ENCODE measurements around the gene ZMAT5.
A peak's percentile ranks its signal among the peaks of the same experiment; 100 is the strongest.

ZMAT5 gene

DNA sequence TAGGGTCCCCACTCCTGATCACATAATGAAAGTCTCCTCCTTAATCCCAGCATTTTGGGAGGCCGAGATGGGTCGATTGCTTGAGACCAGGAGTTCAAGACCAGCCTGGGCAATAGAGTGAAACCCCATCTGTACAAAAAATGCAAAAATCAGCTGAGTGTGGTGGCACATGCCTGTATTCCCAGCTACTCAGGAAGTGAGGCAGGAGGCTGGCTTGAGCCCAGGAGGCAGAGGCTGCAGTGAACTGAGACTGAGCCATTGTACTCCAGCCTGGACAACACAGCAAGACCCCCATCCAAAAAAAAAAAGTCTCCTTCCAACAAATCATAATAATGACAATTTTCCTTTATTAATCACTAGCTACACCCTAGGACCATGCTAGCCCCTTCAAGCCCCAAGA, 15.1 kb downstream of the ZMAT5 start:
- no peak for DNase-seq

DNA sequence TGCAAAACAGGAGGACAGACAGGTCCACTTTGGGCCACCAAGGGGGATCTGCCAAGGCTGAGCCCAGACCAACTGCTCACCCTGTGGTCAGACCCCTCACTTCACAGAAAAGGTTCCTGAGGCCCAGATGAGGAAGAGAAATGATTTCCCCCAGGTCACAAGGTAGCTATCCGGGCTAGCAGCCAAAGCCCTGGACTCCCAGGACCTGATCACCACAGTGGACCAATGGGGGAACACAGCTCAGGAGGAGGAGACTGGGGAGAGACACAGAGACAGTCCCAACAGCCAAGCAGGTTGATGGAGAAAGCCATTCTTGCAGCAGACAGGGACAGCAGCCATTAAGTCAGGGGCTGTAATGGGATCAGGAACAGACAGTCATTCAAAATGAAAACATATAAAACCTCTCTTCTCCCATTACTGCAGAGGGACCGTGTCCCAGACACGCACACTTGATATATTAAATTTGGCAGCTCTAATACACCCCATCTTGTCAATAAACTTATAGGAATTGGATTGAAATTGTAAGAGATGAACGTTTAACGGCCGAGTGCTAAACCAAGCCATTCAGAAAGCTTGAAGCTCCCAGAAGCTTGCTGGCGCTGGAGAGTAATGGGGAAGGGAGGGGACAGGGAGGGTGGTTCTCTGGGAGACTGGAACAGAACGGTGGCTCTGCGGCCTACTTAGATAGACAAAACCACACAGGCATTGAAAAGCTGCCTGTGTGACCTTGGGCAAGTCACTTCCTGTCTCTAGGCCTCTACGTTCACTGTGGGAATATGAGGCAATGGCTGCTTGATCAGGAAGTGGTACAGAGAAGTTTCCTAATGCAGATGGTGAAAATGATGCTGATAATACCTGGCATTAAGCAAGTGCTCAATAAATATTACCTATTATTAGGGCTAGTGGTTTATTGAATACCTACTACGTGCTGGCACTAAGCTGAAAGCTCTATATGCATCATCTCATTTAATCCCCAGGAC, 16.0 kb downstream of the ZMAT5 start:
- DNase-seq, result no peak

DNA sequence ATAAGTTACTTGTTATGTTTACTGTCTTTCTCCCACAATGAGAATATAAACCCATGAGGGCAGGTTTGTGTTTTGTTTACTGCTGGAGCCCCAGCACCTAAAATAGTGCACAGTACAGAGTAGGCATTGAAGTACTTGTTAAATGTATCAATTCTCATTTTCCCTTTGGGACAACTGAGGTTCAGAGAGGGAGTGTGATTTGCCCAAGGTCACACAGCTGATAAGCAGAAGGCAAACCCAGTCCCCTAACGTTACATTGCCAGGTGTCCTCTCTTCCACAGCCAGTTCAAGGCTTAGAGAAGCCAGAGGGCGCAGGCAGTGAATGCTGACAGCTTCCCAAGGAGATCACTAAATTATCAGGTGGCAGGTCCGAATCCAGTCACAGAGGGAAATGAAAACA, 16.8 kb downstream of the ZMAT5 start:
- no peak for DNase-seq

- DNase-seq, result no peak
These were observed 18.4 kb downstream of the ZMAT5 start for GRCh38 chr22:29748248-29748893.

- DNase-seq, result no peak
These were observed 19.0 kb downstream of the ZMAT5 start for GRCh38 chr22:29747832-29748231.

DNA sequence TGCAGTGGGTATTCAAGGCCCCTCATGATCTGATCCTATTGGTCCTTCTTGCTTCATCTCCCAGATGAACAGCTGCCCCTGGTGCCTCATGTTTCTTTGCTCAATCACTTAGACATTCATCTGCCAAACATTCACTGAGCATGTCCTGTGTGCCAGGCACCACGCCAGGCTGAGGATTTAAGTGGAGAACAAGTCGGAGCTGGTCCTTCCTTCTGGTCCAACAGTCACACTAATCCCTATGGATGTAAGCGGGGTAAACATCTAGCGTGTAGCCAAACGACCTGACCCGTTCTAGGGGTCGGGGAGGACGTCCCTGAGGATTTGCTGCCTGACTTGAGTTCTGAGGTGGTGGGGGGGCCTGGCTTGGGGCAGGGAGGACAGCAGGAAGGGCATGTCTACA, 21.9 kb downstream of the ZMAT5 start:
- DNase-seq, result peak; percentile 97

GRCh38 chr22:29742326-29742725, 24.5 kb downstream of the ZMAT5 start:
- DNase-seq, result no peak

DNA sequence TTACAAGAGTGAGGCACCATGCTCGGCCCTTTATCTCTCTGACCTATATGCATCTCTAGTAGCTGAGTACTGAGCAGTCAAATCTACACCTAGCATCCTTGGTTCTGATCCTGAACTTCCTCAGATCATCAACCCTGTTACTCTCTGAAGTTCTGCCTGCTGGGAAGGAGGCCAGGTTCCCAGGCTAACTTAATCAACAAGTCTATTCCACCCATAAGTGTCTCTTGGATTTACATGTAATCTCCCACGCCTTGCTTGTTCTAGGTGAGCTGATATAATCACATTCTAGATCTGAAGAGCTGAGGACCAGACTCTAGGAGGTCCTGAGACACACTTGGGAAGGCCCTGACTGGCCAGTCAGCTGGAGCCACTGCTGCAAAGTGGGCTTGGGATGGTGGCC, 24.9 kb downstream of the ZMAT5 start:
- no peak for DNase-seq

- no peak for DNase-seq
These were observed 26.6 kb downstream of the ZMAT5 start for GRCh38 chr22:29740216-29740615.

- DNase-seq, result no peak
These were observed 27.4 kb downstream of the ZMAT5 start for GRCh38 chr22:29739346-29739875.

DNA sequence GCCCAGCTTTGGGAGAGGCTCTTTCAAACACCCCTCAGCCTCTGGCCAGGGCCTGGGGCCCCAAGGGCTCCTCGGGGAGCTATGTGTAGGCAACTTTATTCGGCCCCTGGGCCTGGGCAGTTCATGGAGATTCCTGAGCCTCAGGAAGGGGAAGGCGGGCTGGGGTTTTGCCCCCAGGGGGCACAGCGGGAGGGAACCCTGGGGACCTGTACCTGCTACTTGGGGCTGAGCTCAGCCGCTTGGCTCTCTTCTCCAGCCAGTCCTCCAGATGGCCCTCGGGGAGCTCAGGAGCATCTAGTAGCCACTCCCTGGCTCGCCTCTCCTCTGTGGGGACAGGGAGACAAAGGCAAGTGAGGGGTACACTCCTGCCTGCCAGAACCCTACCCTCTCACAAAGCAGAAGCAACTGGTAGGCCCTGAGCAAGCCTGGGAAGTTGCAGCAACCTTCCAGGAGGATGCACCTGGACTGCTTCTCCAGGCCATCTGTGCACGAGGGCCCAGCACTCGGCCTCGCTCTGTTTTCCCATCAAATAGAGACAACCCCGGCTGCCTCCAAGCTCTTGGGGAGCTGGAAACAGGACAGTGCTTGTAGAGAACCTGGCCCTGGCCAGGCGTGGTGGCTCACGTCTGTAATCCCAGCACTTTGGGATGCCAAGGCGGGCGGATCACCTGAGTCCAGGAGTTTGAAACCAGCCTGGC, 28.5 kb downstream of the ZMAT5 start:
- DNase-seq, result no peak

DNA sequence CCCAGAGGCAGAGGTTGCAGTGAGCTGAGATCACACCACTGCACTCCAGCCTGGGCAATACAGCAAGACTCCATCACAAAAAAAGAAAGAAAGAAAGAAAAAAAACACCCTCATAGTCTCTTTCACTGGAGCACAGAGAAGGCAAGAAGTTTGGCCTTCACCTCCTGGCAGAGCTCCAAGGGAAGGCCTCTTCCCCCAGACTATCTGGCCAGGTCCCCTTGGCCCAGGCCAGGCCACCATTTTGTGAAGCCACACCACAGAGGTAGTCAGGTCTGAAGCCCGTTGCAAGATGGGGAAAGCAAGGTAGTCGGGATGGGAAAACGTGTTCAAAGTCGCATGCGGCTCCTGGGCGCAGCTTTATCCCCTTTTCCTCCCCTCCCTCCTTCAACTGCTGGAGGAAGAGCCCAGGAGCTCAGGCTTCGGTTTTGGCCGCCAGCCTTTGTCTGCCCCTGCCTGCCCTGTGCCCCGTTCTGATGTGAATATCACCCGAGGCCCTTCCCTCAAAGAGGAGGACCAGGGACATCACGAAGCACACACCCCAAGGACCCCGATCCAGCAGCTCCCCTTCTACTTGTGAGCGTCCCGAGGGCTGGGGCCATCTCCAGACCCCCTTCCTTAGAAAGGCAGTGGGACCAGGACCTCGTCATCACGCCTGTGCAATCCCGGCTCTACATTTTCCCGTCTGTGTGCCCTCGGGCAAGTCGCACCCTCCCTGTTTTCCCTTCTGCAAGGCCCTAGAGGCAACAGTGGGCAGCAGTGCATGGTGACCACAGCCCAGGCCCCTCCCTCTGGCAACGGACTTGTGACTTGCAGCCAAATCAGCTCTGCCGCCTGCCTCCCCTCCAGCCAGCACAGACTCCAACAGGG, 29.3 kb downstream of the ZMAT5 start:
- DNase-seq, result no peak

DNA sequence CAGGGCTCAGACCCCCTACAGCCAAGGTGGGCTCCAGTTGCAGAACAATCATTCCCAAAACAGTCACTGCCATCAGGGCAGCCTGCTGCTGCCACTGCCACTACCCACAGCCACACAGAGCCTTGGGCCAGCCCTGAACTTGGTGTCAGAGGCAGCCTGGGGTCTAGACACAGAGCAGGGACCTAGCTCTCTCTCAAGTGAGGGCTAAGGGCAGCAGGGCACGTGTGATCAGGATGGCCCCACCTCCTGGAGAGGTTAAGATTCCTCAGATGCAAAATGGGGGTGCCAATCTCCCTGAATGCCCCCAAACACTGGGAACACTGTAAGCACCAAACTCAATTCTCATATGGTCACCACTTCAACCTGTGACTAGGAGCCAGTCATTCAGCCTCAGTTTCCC, 31.4 kb downstream of the ZMAT5 start:
- DNase-seq, result no peak

- no peak for DNase-seq
These were observed 32.0 kb downstream of the ZMAT5 start for GRCh38 chr22:29734838-29735237.

GRCh38 chr22:29734406-29734805, 32.4 kb downstream of the ZMAT5 start:
- no peak for DNase-seq

- peak; percentile 65 for DNase-seq
These were observed 33.2 kb downstream of the ZMAT5 start for GRCh38 chr22:29733362-29734201.

- DNase-seq, result no peak
These were observed 33.9 kb downstream of the ZMAT5 start for GRCh38 chr22:29732883-29733282.

DNA sequence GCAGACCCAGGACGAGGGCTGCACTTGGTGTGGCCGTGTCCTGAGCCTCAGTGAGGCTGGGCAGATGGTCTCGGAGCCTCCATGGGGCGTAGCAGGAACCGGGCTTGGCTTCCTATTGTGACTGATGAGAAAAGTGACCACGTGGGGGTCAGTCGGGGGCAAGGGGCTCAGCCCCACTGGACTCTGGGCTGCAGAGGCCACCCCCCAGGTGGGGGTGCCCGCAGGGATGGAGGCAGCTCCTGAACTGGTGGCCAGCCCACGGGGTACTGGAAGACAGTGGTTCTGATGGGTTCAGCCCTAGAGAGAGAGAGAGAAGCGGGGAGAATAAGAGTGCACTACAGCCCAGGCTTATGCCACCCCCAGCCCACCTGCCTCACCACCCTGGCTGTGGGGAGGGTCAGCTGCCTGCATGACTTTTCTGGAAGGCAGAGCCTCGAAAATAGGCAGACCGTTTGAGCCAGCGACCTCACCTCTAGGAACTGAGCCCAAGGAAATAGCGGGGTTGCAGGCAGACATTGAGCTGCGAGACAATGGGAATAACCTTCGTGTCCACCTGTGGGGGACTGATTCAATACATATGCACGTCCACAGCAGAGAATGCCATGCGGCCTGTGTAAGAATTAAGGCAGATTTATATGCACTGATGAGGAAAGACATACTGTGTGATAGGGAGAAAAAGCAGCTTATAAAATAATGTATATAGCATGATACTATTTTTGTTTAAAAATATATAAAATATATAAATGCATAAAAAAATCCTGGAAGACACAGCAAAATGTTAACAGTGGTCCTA, 35.6 kb downstream of the ZMAT5 start:
- DNase-seq, result no peak

DNA sequence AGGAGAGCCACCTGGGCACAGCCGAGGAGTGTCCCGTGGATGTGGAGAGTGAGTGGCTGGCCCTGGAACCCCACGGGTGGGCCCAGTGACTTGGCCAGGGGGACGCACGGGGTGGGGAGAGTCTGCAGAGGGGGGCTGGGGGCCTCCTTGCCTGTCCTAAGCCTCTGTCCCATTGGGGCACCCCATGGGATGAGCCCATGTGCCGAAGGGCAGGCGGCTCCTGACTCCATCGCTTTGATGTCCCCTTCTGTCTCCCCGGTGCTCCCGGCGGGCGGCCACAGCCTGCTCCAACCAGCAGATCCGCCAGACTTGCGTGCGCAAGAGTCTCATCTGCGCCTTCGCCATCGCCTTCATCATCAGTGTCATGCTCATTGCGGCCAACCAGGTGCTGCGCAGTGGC, 37.6 kb downstream of the ZMAT5 start:
- DNase-seq, result no peak

GRCh38 chr22:29727131-29727523, 39.7 kb downstream of the ZMAT5 start:
- no peak for DNase-seq
